Mesothelial cell of epicardium (in vitro differentiated cells): Measurements from ENCODE around the gene RPS6KA3. TPM values are rescaled to one million over a fixed set of nuclear protein-coding genes. Genes with fewer than 3 reads are reported as not detected.
"Not testable (repeated sequence)": the region's sequence is repeated elsewhere in the genome, so short reads cannot be mapped to it uniquely, and the experiment has no call there.

Source experiments
- DNase-seq, 2 experiments: peaks; one replicate each; pipeline ENCODE4 v3.0.0; 2021; ENCODE audit warnings: low spot score in 2 of 2; ENCODE audit not compliant: unreplicated experiment in 2 of 2
- H3K27ac Mint-ChIP-seq: 2 replicates; pipeline ENCODE4 v1.8.0; 2021; ENCODE audit warnings: mixed read lengths
- H3K27me3 Mint-ChIP-seq: 2 replicates; pipeline ENCODE4 v1.8.0; 2021; ENCODE audit warnings: low read depth, mixed read lengths
- H3K36me3 Mint-ChIP-seq: 2 replicates; pipeline ENCODE4 v1.8.0; 2021; ENCODE audit warnings: mixed read lengths
- H3K4me1 Mint-ChIP-seq: 2 replicates; pipeline ENCODE4 v1.8.0; 2021; ENCODE audit warnings: mixed read lengths
- H3K4me3 Mint-ChIP-seq: 2 replicates; pipeline ENCODE4 v1.8.0; 2021; ENCODE audit warnings: mild to moderate bottlenecking, moderate library complexity, mixed read lengths
- H3K9me3 Mint-ChIP-seq: 2 replicates; pipeline ENCODE4 v1.8.0; 2021; ENCODE audit warnings: mixed read lengths
- CTCF ChIP-seq: fragments of 200-600 bp; sonication (generic); IDR thresholded peaks from one replicate; pipeline ENCODE4 v1.5.0; 2021; ENCODE audit warnings: antibody characterized with exemption; ENCODE audit not compliant: unreplicated experiment
- total RNA-seq: library from RNA; stranded (reverse); gene quantifications from 3 replicates; pipeline ENCODE4 v1.2.1, GENCODE V29; 2021

The RPS6KA3 gene
- total RNA-seq, 1 donor from 2014 or later = 42.3 TPM

GRCh38 chrX:20181598-20182329, 84.9 kb downstream of the RPS6KA3 start:
- no peak for DNase-seq
- TF ChIP-seq CTCF = no peak
- Mint-ChIP-seq H3K4me1 (no peaks in the 10 kb centered on the region), H3K36me3 (peaks cover 14% of the 10 kb centered on the region), H3K27me3 (no peaks in the 10 kb centered on the region), H3K9me3 (peaks cover 32% of the 10 kb centered on the region), H3K4me3 (no peak overlapping the region), H3K27ac (no peak overlapping the region)

- no peaks in the 10 kb centered on the region for H3K27me3 Mint-ChIP-seq
Observed at GRCh38 chrX:20177093-20177492, 89.6 kb downstream of the RPS6KA3 start.

GRCh38 chrX:20173856-20174255, 92.9 kb downstream of the RPS6KA3 start:
- Mint-ChIP-seq H3K9me3 (peaks cover 8% of the 10 kb centered on the region), H3K4me3 (no peak overlapping the region)
- TF ChIP-seq CTCF = no peak

More at GRCh38 chrX:20177093-20177492, 89.6 kb downstream of the RPS6KA3 start:
- no peak for TF ChIP-seq CTCF
- H3K4me1 Mint-ChIP-seq = no peaks in the 10 kb centered on the region
- H3K9me3 Mint-ChIP-seq = peaks cover 24% of the 10 kb centered on the region
- no peak for DNase-seq
- H3K4me3 Mint-ChIP-seq = no peak overlapping the region
- peaks cover 12% of the 10 kb centered on the region for H3K36me3 Mint-ChIP-seq
- no peak overlapping the region for H3K27ac Mint-ChIP-seq

GRCh38 chrX:20173313-20173712, 93.4 kb downstream of the RPS6KA3 start:
- Mint-ChIP-seq H3K36me3 (peaks cover 12% of the 10 kb centered on the region), H3K4me1 (no peaks in the 10 kb centered on the region), H3K9me3 (peaks cover 6% of the 10 kb centered on the region), H3K27ac (no peak overlapping the region), H3K4me3 (no peak overlapping the region), H3K27me3 (no peaks in the 10 kb centered on the region)
- TF ChIP-seq CTCF = no peak
- DNase-seq = no peak

More at GRCh38 chrX:20173856-20174255, 92.9 kb downstream of the RPS6KA3 start:
- DNase-seq = no peak
- no peaks in the 10 kb centered on the region for H3K4me1 Mint-ChIP-seq
- H3K27me3 Mint-ChIP-seq = no peaks in the 10 kb centered on the region
- H3K36me3 Mint-ChIP-seq = peaks cover 11% of the 10 kb centered on the region
- no peak overlapping the region for H3K27ac Mint-ChIP-seq

- H3K4me3 Mint-ChIP-seq = no peak overlapping the region
- H3K27ac Mint-ChIP-seq = no peak overlapping the region
- peaks cover 19% of the 10 kb centered on the region for H3K36me3 Mint-ChIP-seq
- no peak for DNase-seq
- H3K27me3 Mint-ChIP-seq = no peaks in the 10 kb centered on the region
- peaks cover 5% of the 10 kb centered on the region for H3K9me3 Mint-ChIP-seq
- no peak for TF ChIP-seq CTCF
- H3K4me1 Mint-ChIP-seq = no peaks in the 10 kb centered on the region
Observed at GRCh38 chrX:20171887-20172286, 94.8 kb downstream of the RPS6KA3 start.

- not testable (repeated sequence) for H3K4me1 Mint-ChIP-seq, H3K27ac Mint-ChIP-seq, DNase-seq, H3K4me3 Mint-ChIP-seq, H3K27me3 Mint-ChIP-seq, H3K9me3 Mint-ChIP-seq
- H3K36me3 Mint-ChIP-seq = peaks cover 23% of the 10 kb centered on the region
Observed at GRCh38 chrX:20162516-20162915, 104.2 kb downstream of the RPS6KA3 start.
